H1 (cell line): Measurements from ENCODE around the gene GPATCH4. TPM values are rescaled to one million over a fixed set of nuclear protein-coding genes. Genes with fewer than 3 reads are reported as not detected.

Experiments
- CEBPB ChIP-seq: IDR thresholded peaks from 2 replicates; pipeline ENCODE4 v1.6.1; 2012; ENCODE audit warnings: low read depth, low read length
- KDM1A ChIP-seq: fragments of 200-600, 300-600 bp; sonication (generic); IDR thresholded peaks from 2 replicates; pipeline ENCODE4 v1.7.1; 2016; ENCODE audit warnings: mild to moderate bottlenecking, low read length, borderline replicate concordance
- POLR2AphosphoS5 ChIP-seq: IDR thresholded peaks from 2 replicates; pipeline ENCODE4 v1.6.1; 2011; ENCODE audit warnings: low read depth, low read length
- YY1 ChIP-seq: IDR thresholded peaks from 2 replicates; pipeline ENCODE4 v1.6.1; 2011; ENCODE audit warnings: low read depth, mild to moderate bottlenecking, low read length
- polyA plus RNA-seq, 7 experiments: library from polyadenylated mRNA; depleted of rRNA in 3 of 7; stranded (reverse) in 5 of 7; unstranded in 2 of 7; fragments of >200 nt in 5 of 7; fragments of 200-250 nt in 2 of 7; gene quantifications; 1 replicate in 5 of 7; 2 replicates in 1 of 7; 4 replicates in 1 of 7; pipeline versions ENCODE4 v1.2.1 to v1.2.3, GENCODE V29; 2011 to 2013; ENCODE audit warnings: missing spikeins in 2 of 7, mixed read lengths in 2 of 7
- total RNA-seq: library from RNA; stranded (reverse); fragmentation: NEBNext Ultra II Directional; extraction: Animal tissue kit (Norgen Biotek cat#: 25700); gene quantifications from 2 replicates; pipeline ENCODE4 v1.2.1, GENCODE V29; 2021
- TF ChIP-seq, protein P1 (sequence below): IDR thresholded peaks from 2 replicates; pipeline ENCODE4 v1.6.1; 2011; ENCODE audit warnings: low read length, improper control_type of control experiment
- TF ChIP-seq, protein P2 (sequence below): IDR thresholded peaks from 2 replicates; pipeline ENCODE4 v1.6.1; 2012; ENCODE audit warnings: inconsistent platforms

The GPATCH4 gene
- total and polyA plus RNA-seq, 2 of the 8 experiments (the other 6 are each of a cell fraction or from before 2014, with no cell fraction given) = 20.5 to 47.9 TPM

DNA sequence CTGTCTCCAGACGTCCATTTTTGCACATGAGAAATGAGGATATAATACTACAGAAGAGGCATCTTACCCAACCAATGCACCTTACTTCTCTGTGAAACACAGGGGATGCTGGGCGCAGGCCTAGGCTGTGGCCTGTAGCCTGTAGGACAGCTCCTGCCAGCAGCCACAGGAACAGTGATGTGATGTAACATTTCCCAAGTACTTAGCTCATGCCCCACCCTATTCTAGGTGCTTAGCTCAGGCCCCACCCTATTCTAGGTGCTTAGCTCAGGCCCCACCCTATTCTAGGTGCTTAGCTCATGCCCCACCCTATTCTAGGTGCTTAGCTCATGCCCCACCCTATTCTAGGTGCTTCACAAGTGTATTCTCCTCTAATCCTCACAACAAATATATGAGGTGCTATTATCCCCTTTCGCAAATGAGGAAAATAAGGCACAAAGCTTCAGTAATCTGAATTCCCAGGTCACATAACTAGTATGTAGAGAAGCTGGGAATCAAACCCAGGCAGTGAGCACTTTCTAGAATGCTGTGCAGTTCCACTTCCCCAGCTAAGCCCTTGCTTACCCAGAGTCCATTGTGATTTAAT is 14.3 kb downstream of the GPATCH4 start (continued):
- TF ChIP-seq YY1 = no peak
- TF ChIP-seq, protein P1, sequence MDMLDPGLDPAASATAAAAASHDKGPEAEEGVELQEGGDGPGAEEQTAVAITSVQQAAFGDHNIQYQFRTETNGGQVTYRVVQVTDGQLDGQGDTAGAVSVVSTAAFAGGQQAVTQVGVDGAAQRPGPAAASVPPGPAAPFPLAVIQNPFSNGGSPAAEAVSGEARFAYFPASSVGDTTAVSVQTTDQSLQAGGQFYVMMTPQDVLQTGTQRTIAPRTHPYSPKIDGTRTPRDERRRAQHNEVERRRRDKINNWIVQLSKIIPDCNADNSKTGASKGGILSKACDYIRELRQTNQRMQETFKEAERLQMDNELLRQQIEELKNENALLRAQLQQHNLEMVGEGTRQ = no peak
- TF ChIP-seq KDM1A = no peak
- TF ChIP-seq POLR2AphosphoS5 = no peak
- TF ChIP-seq, protein P2, sequence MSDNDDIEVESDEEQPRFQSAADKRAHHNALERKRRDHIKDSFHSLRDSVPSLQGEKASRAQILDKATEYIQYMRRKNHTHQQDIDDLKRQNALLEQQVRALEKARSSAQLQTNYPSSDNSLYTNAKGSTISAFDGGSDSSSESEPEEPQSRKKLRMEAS = no peak
- no peak for TF ChIP-seq CEBPB
